Neural cell (in vitro differentiated cells): ENCODE results near the gene SLC6A19. TPM values are rescaled to one million over a fixed set of nuclear protein-coding genes. Genes with fewer than 3 reads are reported as not detected.

Experiments used
- H2AFZ ChIP-seq: fragments of 200-600, 300-800 bp; sonication (generic), shearing (Covaris generic); 2 replicates; pipeline ENCODE4 v1.6.0; 2014; ENCODE audit warnings: low read depth, mild to moderate bottlenecking, antibody characterized with exemption, low read length, moderate library complexity
- H3F3A ChIP-seq: fragments of 200-600 bp; shearing (Covaris generic); 2 replicates; pipeline ENCODE4 v1.6.1; 2016; ENCODE audit warnings: mild to moderate bottlenecking, moderate library complexity, mixed read lengths, antibody characterized with exemption, low read length; ENCODE audit not compliant: insufficient read depth, poor library complexity, severe bottlenecking
- H3K27ac ChIP-seq: fragments of 200-600, 300-800 bp; sonication (generic), shearing (Covaris generic); 2 replicates; pipeline ENCODE4 v1.5.1; 2014; ENCODE audit warnings: mild to moderate bottlenecking, low read length, moderate library complexity
- H3K27me3 ChIP-seq: fragments of 300-800, 200-600 bp; sonication (generic), shearing (Covaris generic); 2 replicates; pipeline ENCODE4 v1.6.0; 2014; ENCODE audit warnings: mild to moderate bottlenecking, low read depth, low read length, moderate library complexity; ENCODE audit not compliant: insufficient read depth
- H3K36me3 ChIP-seq: fragments of 300-800, 200-600 bp; sonication (generic), shearing (Covaris generic); 2 replicates; pipeline ENCODE4 v1.5.1; 2014; ENCODE audit warnings: mild to moderate bottlenecking, antibody characterized with exemption, low read length, moderate library complexity; ENCODE audit not compliant: insufficient read depth
- H3K4me2 ChIP-seq: fragments of 300-800, 200-600 bp; sonication (generic), shearing (Covaris generic); 2 replicates; pipeline ENCODE4 v1.6.0; 2014; ENCODE audit warnings: mild to moderate bottlenecking, low read length
- H3K4me3 ChIP-seq: fragments of 300-800, 200-600 bp; sonication (generic), shearing (Covaris generic); 2 replicates; pipeline ENCODE4 v1.5.1; 2014; ENCODE audit warnings: mild to moderate bottlenecking, low read length, moderate library complexity
- H3K79me2 ChIP-seq: fragments of 200-600 bp; shearing (Covaris generic); replicated peaks from 2 replicates; pipeline ENCODE4 v1.6.0; 2014; ENCODE audit warnings: mild to moderate bottlenecking, low read length, moderate library complexity; ENCODE audit not compliant: insufficient read depth
- H3K9ac ChIP-seq: fragments of 300-800, 200-600 bp; sonication (generic), shearing (Covaris generic); 2 replicates; pipeline ENCODE4 v1.6.1; 2016; ENCODE audit warnings: mild to moderate bottlenecking, low read length, mixed read lengths
- H3K9me2 ChIP-seq: fragments of 200-600 bp; shearing (Covaris generic); 2 replicates; pipeline ENCODE4 v1.6.1; 2016; ENCODE audit warnings: mild to moderate bottlenecking, low read length, mixed read lengths; ENCODE audit not compliant: insufficient read depth
- H3K9me3 ChIP-seq: fragments of 200-600, 300-800 bp; sonication (generic), shearing (Covaris generic); 2 replicates; pipeline ENCODE4 v1.6.1; 2016; ENCODE audit warnings: mild to moderate bottlenecking, mixed run types, low read length, moderate library complexity, mixed read lengths
- H4K20me1 ChIP-seq: fragments of 200-600 bp; shearing (Covaris generic); 2 replicates; pipeline ENCODE4 v1.6.1; 2016; ENCODE audit warnings: mild to moderate bottlenecking, mixed run types; ENCODE audit not compliant: insufficient read depth
- EP300 ChIP-seq: fragments of 450-650 bp; conservative IDR thresholded peaks from 2 replicates; pipeline ENCODE4 v1.6.1; 2014; ENCODE audit warnings: antibody characterized with exemption, mild to moderate bottlenecking, moderate library complexity; ENCODE audit not compliant: poor library complexity, severe bottlenecking
- EZH2 ChIP-seq: fragments of 200-600, 300-800 bp; shearing (Covaris generic), sonication (generic); IDR thresholded peaks from 2 replicates; pipeline ENCODE4 v1.6.1; 2014; ENCODE audit warnings: antibody characterized with exemption, low read length, borderline replicate concordance, mild to moderate bottlenecking; ENCODE audit not compliant: insufficient read depth, poor library complexity, severe bottlenecking
- MXI1 ChIP-seq: fragments of 450-650 bp; conservative IDR thresholded peaks from 2 replicates; pipeline ENCODE4 v1.6.1; 2014; ENCODE audit warnings: antibody characterized with exemption, mild to moderate bottlenecking; ENCODE audit not compliant: poor library complexity, severe bottlenecking
- POLR2AphosphoS5 ChIP-seq: IDR thresholded peaks from 2 replicates; pipeline ENCODE4 v1.6.1; 2012
- RAD21 ChIP-seq: fragments of 450-650 bp; conservative IDR thresholded peaks from 2 replicates; pipeline ENCODE4 v1.6.1; 2014; ENCODE audit warnings: antibody characterized with exemption, mild to moderate bottlenecking, moderate library complexity
- REST ChIP-seq: IDR thresholded peaks from 2 replicates; pipeline ENCODE4 v1.6.1; 2012; ENCODE audit warnings: borderline replicate concordance
- SMC3 ChIP-seq: fragments of 450-650 bp; conservative IDR thresholded peaks from 2 replicates; pipeline ENCODE4 v1.6.1; 2014; ENCODE audit warnings: antibody characterized with exemption, mild to moderate bottlenecking, moderate library complexity; ENCODE audit not compliant: poor library complexity
- TAF1 ChIP-seq: IDR thresholded peaks from 2 replicates; pipeline ENCODE4 v1.6.1; 2012; ENCODE audit warnings: low read depth
- polyA plus RNA-seq: library from polyadenylated mRNA; depleted of rRNA; stranded (reverse); fragments of >200 nt; gene quantifications from 2 replicates; pipeline ENCODE4 v1.2.3, GENCODE V29; 2014
- TF ChIP-seq, protein P1 (sequence below): fragments of 450-650 bp; IDR thresholded peaks from 2 replicates; pipeline ENCODE4 v1.5.1; 2014; ENCODE audit warnings: antibody characterized with exemption, mild to moderate bottlenecking, moderate library complexity; ENCODE audit not compliant: poor library complexity, severe bottlenecking

SLC6A19 gene
- polyA plus RNA-seq, 1 donor from 2014 or later: not detected

GRCh38 chr5:1212881-1213280, 11.5 kb downstream of the SLC6A19 start:
- H4K20me1 ChIP-seq: no peaks in the 10 kb centered on the region
- no peak for TF ChIP-seq EZH2
- no peak for TF ChIP-seq POLR2AphosphoS5
- no peak for TF ChIP-seq EP300
- TF ChIP-seq, protein P1, sequence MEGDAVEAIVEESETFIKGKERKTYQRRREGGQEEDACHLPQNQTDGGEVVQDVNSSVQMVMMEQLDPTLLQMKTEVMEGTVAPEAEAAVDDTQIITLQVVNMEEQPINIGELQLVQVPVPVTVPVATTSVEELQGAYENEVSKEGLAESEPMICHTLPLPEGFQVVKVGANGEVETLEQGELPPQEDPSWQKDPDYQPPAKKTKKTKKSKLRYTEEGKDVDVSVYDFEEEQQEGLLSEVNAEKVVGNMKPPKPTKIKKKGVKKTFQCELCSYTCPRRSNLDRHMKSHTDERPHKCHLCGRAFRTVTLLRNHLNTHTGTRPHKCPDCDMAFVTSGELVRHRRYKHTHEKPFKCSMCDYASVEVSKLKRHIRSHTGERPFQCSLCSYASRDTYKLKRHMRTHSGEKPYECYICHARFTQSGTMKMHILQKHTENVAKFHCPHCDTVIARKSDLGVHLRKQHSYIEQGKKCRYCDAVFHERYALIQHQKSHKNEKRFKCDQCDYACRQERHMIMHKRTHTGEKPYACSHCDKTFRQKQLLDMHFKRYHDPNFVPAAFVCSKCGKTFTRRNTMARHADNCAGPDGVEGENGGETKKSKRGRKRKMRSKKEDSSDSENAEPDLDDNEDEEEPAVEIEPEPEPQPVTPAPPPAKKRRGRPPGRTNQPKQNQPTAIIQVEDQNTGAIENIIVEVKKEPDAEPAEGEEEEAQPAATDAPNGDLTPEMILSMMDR: no peak
- no peak for TF ChIP-seq REST
- TF ChIP-seq SMC3: no peak
- no peak for TF ChIP-seq TAF1
- TF ChIP-seq RAD21: no peak
- no peak for TF ChIP-seq MXI1
- no peaks in the 10 kb centered on the region for H3F3A ChIP-seq
- H3K27ac ChIP-seq: no peak overlapping the region
- H3K9me3 ChIP-seq: no peaks in the 10 kb centered on the region
- H3K79me2 ChIP-seq: no peaks in the 10 kb centered on the region
- H2AFZ ChIP-seq: no peak overlapping the region
- H3K9ac ChIP-seq: no peak overlapping the region
- H3K4me2 ChIP-seq: no peak overlapping the region
- no peaks in the 10 kb centered on the region for H3K27me3 ChIP-seq
- H3K9me2 ChIP-seq: no peaks in the 10 kb centered on the region
- no peaks in the 10 kb centered on the region for H3K36me3 ChIP-seq
- no peak overlapping the region for H3K4me3 ChIP-seq

DNA sequence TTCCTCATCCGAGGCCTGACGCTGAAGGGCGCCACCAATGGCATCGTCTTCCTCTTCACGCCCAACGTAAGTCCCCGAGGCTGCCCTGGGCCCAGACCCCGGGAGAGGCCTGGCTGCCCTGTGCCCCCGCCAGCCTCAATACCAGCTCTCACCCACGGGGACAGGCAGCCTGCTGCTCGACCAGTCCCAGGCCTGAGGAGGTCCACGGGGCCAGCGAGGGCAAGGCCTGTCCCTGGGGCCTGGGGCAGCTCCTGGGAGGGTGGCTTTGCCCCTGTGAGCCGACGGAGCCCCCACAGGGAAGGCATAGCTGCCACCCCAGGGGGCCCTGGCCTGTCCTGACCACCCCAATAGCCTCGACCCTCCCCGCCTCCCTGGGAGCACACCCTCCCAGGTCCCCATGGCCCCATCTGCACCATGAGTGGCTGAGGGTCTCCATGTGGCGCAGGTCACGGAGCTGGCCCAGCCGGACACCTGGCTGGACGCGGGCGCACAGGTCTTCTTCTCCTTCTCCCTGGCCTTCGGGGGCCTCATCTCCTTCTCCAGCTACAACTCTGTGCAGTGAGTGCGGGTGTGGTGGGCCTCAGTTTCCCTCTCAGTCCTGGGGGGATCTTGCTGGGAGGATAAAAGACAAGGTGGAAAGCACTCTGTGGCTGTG, 12.2 kb downstream of the SLC6A19 start:
- Histone ChIP-seq H3K4me3 (no peak overlapping the region), H4K20me1 (no peaks in the 10 kb centered on the region), H3K27me3 (no peaks in the 10 kb centered on the region), H3K27ac (no peak overlapping the region), H3F3A (no peaks in the 10 kb centered on the region), H3K36me3 (no peaks in the 10 kb centered on the region), H3K9me3 (no peaks in the 10 kb centered on the region), H2AFZ (no peak overlapping the region), H3K9me2 (no peaks in the 10 kb centered on the region), H3K4me2 (no peak overlapping the region), H3K9ac (no peak overlapping the region), H3K79me2 (no peaks in the 10 kb centered on the region)
- no peak for TF ChIP-seq POLR2AphosphoS5
